Testis (tissue), 2 donors: ENCODE measurements around the gene GABRP.

Experiments
- POLR2A ChIP-seq: fragments of 450-650 bp; IDR thresholded peaks from one replicate; pipeline ENCODE4 v1.6.1; 2017; ENCODE audit warnings: antibody characterized with exemption, mild to moderate bottlenecking, moderate library complexity
- TF ChIP-seq, protein P1 (sequence below), 3 experiments: fragments of 450-650 bp in 2 of 3; fragments of 200-600 bp in 1 of 3; sonication (generic) in 1 of 3; IDR thresholded peaks; one replicate each; pipeline ENCODE4 v1.5.1; 2016 to 2019; ENCODE audit warnings: antibody characterized with exemption in 3 of 3, mild to moderate bottlenecking in 2 of 3, moderate library complexity in 1 of 3

DNA sequence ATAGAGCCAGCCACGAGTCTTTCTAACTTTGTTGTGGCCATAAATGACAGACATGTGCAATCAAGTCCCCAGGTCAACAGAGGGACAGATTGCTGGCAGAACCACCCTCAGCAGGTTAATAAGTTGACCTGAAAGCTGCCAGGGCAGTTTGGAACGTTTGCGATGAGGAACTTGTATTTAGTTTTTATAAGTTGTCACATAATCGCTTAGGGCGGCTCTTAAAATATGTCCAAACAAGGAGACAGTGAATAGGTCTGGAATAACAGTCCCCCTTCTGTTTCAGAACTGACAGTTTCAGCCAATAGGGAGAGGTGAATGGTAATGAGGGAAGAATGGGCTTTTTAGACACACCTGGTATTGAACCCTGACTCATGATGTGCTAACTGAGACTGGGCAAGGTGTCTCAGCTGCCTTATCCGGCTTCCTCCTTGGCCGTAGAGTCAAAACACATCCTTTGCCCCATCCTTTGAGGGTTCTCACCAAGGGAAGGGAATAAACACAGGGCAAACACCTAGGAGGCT lies 33.6 kb upstream of the GABRP start:
- TF ChIP-seq, protein P1, sequence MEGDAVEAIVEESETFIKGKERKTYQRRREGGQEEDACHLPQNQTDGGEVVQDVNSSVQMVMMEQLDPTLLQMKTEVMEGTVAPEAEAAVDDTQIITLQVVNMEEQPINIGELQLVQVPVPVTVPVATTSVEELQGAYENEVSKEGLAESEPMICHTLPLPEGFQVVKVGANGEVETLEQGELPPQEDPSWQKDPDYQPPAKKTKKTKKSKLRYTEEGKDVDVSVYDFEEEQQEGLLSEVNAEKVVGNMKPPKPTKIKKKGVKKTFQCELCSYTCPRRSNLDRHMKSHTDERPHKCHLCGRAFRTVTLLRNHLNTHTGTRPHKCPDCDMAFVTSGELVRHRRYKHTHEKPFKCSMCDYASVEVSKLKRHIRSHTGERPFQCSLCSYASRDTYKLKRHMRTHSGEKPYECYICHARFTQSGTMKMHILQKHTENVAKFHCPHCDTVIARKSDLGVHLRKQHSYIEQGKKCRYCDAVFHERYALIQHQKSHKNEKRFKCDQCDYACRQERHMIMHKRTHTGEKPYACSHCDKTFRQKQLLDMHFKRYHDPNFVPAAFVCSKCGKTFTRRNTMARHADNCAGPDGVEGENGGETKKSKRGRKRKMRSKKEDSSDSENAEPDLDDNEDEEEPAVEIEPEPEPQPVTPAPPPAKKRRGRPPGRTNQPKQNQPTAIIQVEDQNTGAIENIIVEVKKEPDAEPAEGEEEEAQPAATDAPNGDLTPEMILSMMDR (IDR thresholded peaks at IDR 0.05), result no peak
- TF ChIP-seq POLR2A, result no peak
